C4-2B (cell line): ENCODE results near the gene JADE3.

Experiments
- CTCF ChIP-seq: fragments of 450-650 bp; conservative IDR thresholded peaks from 2 replicates; pipeline ENCODE4 v1.5.1; 2017; ENCODE audit warnings: mild to moderate bottlenecking
- ZFX ChIP-seq: fragments of 450-650 bp; IDR thresholded peaks from 2 replicates; pipeline ENCODE4 v1.6.1; 2017

DNA sequence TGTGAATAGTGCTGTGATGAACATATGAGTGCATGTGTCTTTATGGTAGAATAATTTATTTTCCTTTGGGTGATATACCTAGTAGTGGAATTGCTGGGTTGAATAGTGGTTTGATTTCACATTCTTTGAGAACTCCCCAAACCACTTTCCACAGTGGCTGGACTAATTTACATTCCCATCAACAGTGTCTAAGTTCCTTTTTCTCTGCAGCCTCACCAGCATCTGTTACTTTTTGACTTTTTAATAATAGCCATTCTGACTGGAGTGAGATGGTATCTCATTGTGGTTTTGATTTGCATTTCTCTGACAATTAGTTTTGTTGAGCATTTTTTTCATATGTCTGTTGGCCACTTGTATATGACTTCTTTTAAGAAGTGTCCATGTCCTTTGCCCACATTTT, 29.1 kb downstream of the JADE3 start:
- TF ChIP-seq CTCF (no peak), ZFX (no peak)
